NCI-H1436 treated with DMSO at 0.1 percent for 48 hours (cell line): Measurements from ENCODE around the gene SPIRE2.
"Not testable (repeated sequence)": the region's sequence is repeated elsewhere in the genome, so short reads cannot be mapped to it uniquely, and the experiment has no call there.

Source experiments
- DNase-seq: peaks from one replicate; lab custom pipeline; 2025; lab: John Stamatoyannopoulos, UW

The SPIRE2 gene

DNA sequence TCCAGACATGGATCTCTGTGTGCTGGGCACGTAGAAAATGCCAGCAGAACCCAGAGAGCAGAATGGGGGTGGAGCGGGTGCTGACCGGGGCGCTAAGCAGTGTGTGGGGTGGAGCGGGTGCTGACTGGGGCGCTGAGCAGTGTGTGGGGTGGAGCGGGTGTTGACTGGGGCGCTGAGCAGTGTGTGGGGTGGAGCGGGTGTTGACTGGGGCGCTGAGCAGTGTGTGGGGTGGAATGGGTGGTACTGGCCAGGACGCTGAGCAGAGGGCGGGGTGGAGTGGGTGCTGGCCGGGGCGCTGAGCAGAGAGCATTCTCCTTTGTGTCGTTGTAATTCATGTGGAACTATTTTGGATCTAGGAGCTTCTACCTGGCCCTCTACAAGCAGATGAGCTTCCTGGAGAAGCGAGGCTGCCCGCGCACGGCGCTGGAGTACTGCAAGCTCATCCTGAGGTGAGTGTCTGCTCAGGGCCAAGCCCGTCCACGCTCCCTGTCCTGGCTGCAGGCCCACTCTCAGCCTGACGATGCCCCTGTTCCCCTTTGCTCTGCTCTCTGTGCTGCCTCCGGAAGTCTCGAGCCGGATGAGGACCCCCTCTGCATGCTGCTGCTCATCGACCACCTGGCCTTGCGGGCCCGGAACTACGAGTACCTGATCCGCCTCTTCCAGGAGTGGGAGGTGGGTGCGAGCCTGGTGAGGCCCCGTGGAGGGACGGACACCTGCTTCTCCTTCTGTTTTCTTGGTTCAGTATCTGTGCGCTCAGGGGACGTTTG lies 70.1 kb downstream of the SPIRE2 start:
- DNase-seq, result no peak

DNA sequence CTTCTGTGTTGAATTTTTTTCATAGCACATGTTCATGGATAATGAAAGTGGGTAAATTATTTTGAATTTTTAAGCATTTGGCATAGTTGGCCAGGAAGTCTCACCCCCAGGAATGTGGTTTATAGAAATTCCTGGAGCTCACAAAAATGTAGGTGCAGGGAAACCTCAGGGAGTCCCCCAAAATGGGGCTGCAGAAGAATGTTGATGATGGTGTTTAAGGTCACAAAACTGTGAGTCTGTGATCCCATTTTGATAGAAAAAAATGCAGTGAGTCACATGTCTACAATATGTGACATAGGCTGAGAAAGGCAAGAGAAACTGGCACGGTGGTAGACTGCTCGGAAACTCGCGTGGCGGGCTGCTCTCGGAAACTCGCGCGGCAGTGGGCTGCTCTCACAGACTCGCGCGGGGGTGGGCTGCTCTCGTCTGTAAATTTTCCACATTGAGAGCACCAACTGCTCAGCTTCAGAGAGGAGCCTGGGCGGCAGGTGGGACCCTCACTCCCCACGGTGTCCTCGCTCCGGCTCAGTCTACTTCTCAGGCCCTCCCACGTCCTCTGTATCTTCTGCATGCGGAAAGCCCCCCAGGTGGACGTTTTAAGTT lies 71.7 kb downstream of the SPIRE2 start:
- no peak for DNase-seq

DNA sequence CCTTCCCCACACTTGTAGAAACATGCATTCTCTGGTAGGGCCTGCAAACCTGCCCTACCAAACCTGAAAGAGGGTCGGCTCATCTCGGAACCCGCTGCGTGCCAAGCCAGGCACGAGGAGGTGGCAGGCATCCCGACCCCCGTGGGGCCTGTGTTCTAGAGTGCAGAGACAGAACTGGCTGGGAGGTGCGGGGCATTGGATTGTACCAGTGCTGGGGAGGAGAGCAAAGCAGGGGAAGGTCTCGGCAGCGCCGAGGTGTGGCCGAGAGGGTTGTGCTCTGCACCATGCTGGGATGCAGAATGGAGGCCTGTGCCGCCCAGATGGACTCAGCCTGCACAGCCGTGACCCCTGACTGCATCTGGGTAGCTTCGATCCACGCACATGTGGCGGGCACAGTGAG lies 72.6 kb downstream of the SPIRE2 start:
- DNase-seq, result no peak

- no peak for DNase-seq
These were observed 74.7 kb downstream of the SPIRE2 start for GRCh38 chr16:89902980-89903379.

DNA sequence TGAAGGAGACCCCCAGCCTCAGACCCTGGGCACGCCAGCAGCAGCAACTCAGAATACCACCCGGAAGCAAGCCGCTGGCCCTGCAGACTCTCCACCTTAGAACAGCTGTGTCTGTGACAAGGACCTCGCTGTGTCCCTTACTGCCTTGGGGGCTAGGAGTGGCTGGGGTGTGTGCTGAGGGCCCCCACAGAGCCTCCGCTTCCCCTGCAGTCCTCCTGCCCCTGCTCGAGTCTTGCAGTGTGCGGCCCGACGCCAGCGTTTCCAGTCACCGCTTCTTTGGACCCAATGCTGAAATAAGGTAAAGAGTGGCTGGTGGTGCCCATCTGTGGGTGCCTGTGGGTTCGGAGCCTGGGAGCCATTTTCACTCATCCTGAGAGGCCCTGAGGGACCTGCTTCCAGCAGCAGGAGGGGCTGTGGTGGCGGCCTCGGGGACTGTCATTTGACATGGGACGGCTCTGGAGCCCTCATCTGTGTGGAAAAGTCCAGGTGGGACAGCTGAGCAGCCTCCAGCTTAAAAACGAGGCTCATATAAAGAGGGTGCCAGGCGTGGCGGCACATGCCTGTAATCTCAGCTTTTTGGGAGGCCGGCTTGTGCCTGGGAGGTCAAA lies 75.7 kb downstream of the SPIRE2 start:
- no peak for DNase-seq

DNA sequence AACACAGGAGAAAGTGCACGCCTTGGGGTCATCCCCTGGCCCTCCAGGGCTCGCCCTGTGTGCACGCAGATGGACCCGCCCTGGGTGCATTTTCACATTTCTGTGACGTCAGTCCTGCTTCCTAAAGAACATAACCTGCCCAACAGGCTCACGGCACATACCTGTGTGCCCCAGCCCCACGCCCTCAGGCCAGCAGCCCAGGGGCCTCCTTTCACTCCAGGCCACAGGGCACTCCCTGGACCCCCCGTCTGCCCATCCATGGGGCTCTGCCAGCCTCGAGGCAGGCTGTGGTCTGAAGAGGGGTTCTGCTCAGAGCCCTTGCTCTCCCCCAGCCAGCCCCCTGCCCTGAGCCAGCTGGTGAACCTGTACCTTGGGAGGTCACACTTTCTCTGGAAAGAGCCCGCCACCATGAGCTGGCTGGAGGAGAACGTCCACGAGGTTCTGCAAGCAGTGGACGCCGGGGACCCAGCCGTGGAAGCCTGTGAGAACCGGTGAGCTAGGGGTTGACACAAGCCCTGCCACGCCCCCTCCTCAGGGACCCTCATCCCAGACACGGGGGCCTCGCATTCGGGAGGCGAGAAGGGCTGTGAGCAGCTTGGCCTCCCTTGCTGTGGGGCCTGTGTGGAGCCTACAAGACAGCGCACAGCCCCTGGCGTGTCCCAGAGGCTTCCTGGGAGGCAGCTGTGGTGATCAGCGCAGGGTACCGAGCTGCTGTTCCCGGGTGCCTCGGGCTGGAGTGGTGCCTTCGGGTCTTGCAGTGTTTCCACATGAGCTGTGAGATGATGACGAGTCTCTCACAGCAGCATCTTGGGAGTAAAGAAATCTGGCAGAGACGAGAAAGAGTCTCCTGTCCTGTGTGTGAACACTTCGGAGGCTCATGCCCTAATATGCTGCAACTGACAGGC lies 76.6 kb downstream of the SPIRE2 start:
- no peak for DNase-seq

- no peak for DNase-seq
These were observed 77.3 kb downstream of the SPIRE2 start for GRCh38 chr16:89905511-89906139.

DNA sequence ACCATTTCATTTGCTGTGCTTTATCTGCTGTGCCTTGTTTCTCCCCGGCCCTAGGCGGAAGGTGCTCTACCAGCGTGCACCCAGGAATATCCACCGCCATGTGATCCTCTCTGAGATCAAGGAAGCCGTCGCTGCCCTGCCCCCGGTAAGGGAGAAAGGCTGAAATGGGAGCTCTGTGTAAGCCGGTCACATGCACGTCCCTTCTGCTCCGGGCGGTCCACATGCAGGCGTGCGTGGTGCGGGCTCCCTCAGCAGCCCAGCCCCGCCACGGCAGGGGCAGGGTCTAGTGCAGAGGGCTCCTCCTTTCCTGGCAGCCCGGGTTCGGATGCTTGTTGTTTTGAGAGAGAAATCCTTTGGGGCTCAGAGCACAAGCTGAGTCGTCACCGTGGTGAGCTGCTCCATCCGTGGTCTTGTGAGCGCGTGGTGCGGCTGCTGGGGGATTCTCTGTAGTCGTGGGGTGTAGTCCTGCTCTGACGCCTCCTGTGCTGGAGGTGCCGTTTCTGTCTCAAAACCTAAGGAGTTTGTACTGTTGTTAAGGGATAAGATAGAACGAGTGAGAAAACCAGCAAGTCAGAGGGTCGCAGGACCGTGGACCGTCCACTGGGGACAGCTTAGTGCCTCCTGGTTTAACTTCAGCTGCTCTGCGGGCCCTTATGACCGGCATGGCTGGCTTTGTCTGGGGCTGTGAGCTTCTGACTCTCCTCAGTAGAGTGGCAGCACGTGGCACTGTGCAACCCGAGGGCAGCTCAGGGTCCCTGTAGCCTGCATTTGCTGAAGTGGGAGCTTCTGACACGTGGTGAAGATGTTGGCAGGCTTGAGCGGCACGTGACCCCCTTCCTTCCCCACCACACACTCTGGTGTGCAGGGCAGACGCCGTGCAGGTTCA lies 78.1 kb downstream of the SPIRE2 start:
- no peak for DNase-seq

DNA sequence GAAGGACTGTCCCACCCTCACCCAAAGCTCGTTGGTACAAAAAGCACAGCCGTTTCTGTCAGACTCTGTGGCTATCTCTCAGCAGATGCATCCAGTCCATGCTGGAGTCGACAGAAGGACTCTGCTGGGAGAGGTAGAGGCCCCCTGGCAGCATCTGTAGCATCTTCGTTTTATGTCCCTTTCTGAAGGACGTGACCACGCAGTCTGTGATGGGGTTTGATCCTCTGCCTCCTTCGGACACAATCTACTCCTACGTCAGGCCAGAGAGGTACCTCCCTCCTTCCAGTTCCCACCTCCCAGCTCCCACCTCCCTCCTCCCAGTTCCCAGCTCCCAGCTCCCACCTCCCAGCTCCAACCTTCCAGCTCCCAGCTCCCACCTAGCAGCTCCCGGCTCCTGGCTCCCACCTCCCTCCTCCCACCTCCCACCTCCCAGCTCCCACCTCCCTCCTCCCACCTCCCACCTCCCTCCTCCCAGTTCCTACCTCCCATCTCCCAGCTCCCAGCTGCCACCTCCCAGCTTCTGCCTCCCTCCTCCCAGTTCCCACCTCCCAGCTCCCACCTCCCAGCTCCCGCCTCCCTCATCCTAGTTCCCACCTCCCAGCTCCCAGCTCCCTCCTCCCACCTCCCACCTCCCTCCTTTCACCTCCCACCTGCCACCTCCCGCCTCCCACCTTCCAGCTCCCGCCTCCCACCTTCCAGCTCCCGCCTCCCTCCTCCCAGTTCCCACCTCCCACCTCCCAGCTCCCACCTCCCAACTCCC lies 79.0 kb downstream of the SPIRE2 start:
- DNase-seq, result no peak

- no peak for DNase-seq
These were observed 80.0 kb downstream of the SPIRE2 start for GRCh38 chr16:89908236-89908635.

DNA sequence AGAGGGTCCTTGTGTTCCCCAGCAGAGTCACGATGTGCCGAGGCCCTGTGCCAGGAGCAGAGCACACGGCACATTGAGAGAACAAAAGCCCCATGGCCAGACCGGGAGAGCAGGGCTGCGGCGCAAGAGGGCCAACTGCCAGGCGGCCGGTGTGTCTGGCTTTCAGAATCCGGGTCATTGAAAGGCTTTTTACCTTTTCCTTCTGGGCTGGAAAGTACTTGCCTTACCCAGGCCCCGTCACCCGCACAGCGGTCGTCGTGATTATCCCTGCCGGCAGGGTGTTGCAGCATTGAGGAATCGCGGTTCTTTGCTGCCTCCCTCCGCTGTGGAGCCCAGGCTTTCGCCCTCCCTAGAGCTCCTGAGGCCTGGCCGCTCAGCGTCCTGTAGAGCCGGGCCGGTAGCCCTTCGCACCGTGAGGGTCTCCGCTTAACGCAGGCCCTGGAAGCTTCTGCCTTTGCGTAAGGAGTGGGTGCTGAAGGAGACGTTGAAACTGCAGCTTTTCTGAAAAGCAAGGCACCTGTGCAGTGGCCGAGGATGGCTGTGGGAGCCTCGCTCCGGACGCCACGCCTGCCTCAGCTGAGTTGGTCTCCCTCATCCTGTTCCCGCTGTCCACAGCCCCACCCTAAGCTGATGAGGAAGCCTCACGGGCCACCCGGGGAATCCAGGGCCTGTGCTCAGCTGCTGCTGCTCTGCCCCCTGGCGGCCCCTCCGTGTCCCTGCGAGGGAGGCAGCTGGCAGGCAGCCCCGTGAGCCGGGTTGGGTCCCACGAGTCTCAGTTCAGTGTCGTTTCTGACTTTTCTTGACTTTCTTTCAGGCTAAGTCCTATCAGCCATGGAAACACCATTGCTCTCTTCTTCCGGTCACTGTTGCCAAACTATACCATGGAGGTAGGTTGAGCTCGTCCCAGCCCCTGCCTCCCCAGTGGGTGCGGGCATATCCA lies 81.8 kb downstream of the SPIRE2 start:
- peak; percentile 31 for DNase-seq

- no peak for DNase-seq
These were observed 82.6 kb downstream of the SPIRE2 start for GRCh38 chr16:89910717-89911354.

DNA sequence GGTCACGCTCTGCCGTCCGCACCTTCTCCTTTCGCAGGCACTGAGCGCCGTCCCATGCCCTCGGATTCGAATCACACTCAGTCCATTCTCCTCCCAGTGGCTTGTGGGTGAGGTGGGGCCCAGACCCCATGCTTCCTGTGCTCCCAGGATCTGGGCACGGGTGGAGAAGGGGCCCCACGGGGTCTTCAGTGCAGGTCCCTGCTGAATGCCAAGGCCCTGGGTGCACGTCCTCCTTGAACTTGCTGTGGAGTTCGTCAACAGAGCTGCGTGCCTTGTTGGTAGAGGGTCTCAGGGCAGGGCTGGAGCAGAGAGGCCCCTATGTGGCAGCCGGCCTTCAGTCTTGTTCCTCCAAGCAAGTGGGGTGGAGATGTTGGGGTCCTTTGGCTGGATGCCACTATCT lies 83.1 kb downstream of the SPIRE2 start:
- no peak for DNase-seq

GRCh38 chr16:89912143-89912542 lies 83.9 kb downstream of the SPIRE2 start:
- no peak for DNase-seq

- DNase-seq, result no peak
These were observed 84.4 kb downstream of the SPIRE2 start for GRCh38 chr16:89912627-89913026.

DNA sequence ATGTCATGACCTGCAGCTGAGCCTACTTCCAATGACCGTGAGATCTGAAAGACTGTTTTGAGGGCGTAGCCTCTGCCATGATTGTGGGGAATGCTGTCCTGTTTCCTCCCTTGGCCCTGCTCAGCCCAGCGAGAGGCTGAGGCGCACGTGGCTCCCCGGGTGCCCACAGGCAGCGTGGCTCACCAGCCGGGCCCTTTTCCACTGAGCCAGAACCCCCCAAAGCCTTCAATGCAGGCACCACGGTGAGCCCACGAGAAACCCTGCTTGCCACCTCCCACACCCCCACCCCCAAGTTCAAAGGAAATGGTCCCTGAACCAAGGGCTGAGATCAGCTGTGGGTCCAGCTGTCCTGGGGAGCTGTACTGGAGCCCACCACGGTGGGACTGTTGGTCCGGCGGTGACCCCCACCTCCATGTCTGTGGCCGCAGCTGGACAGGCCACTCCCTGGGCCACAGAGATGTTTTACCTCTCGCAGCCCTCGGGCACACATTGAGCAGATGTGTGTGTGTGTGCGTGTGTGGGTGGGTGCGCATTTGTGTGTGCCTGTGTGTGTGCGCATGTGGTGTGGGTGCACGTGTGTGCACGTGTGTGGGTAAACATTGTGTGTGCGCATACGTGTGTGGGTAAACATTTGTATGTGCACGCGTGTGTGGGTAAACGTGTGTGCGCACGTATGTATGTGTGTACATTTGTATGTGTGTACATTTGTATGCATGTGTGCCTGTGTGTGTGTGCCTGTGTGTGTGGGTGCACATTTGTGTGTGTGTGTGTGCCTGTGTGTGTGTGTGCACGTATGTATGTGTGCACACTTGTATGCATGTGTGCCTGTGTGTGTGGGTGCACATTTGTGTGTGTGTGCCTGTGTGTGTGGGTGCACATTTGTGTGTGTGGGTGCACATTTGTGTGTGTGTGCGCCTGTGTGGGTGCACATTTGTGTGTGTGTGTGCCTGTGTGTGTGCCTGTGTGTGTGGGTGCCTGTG lies 85.4 kb downstream of the SPIRE2 start:
- DNase-seq, result no peak

DNA sequence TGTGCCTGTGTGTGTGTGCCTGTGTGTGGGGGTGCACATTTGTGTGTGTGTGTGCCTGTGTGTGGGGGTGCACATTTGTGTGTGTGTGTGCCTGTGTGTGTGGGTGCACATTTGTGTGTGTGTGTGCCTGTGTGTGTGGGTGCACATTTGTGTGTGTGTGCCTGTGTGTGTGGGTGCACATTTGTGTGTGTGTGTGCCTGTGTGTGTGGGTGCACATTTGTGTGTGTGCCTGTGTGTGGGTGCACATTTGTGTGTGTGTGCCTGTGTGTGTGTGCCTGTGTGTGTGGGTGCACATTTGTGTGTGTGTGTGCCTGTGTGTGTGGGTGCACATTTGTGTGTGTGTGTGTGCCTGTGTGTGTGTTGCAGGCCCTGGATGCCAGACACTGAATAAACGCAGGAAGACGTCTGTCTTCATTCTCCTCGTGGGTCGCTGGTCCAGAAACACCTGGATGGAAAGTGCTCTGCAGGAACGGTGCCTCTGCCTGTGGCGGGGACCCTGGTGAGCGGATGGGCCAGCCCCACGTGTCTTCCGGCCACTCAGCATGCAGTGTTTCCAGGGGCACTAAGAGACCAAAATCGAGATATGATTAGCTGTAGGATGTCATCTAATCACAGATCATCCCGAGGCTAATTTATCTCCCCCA lies 86.5 kb downstream of the SPIRE2 start:
- not testable (repeated sequence) for DNase-seq
